A673 (cell line): ENCODE data around the gene RLN1. TPM values are rescaled to one million over a fixed set of nuclear protein-coding genes. Genes with fewer than 3 reads are reported as not detected.

Source experiments
- BruUV-seq: library from RNA; stranded (reverse); fragments of 400-500 nt; replicated peaks from 2 replicates; lab custom pipeline; 2021; lab: Mats Ljungman, UMichigan
- CTCF ChIA-PET: fragments of 300-600 bp; sonication (Branson Sonifier 250); formaldehyde crosslinking; loops from one replicate; lab custom pipeline; 2022; ENCODE audit warnings: antibody characterized with exemption; lab: Charles Lee
- POLR2A ChIA-PET: fragments of 300-600 bp; sonication (Branson Sonifier 250); formaldehyde crosslinking; loops from one replicate; lab custom pipeline; 2022; ENCODE audit warnings: antibody characterized with exemption; ENCODE audit not compliant: low non-redundant PET; lab: Charles Lee
- DNase-seq: peaks from one replicate; pipeline ENCODE4 v3.0.0-alpha.2; 2015; ENCODE audit warnings: low spot score
- H3K27ac ChIP-seq: fragments of 200-600 bp; sonication (generic); 2 replicates; pipeline ENCODE4 v1.5.1; 2016; ENCODE audit warnings: mixed run types, low read depth, mild to moderate bottlenecking, mixed read lengths, antibody characterized with exemption, low read length; ENCODE audit not compliant: poor library complexity, severe bottlenecking
- H3K27me3 ChIP-seq: fragments of 200-600 bp; sonication (generic); replicated peaks from 2 replicates; pipeline ENCODE4 v1.6.1; 2017; ENCODE audit warnings: mixed run types, low read depth, mild to moderate bottlenecking, mixed read lengths, antibody characterized with exemption, low read length; ENCODE audit not compliant: insufficient read depth, poor library complexity
- H3K36me3 ChIP-seq: fragments of 200-600 bp; sonication (generic); 2 replicates; pipeline ENCODE4 v1.6.1; 2016; ENCODE audit warnings: mixed run types, mild to moderate bottlenecking, mixed read lengths, antibody characterized with exemption, low read length; ENCODE audit not compliant: insufficient read depth, poor library complexity, severe bottlenecking
- H3K4me1 ChIP-seq: fragments of 200-600 bp; sonication (generic); 2 replicates; pipeline ENCODE4 v1.6.1; 2017; ENCODE audit warnings: mixed run types, mild to moderate bottlenecking, mixed read lengths, antibody characterized with exemption, low read length; ENCODE audit not compliant: insufficient read depth, poor library complexity, severe bottlenecking
- H3K4me3 ChIP-seq: fragments of 200-600 bp; sonication (generic); 2 replicates; pipeline ENCODE4 v1.5.1; 2016; ENCODE audit warnings: low read depth, mixed run types, mild to moderate bottlenecking, mixed read lengths, low read length; ENCODE audit not compliant: poor library complexity, severe bottlenecking
- H3K9me3 ChIP-seq: fragments of 200-600 bp; sonication (generic); 2 replicates; pipeline ENCODE4 v1.6.1; 2016; ENCODE audit warnings: mixed run types, low read depth, mild to moderate bottlenecking, mixed read lengths, antibody characterized with exemption, low read length; ENCODE audit not compliant: poor library complexity, severe bottlenecking
- CTCF ChIP-seq: fragments of 300-800, 200-600 bp; sonication (generic); conservative IDR thresholded peaks from 2 replicates; pipeline ENCODE4 v1.5.1; 2017; ENCODE audit warnings: low read depth, mild to moderate bottlenecking, antibody characterized with exemption, low read length, moderate library complexity, mixed read lengths
- EZH2 ChIP-seq: fragments of 200-600 bp; sonication (generic); IDR thresholded peaks from 2 replicates; pipeline ENCODE4 v1.6.1; 2017; ENCODE audit warnings: borderline replicate concordance, low read depth, mild to moderate bottlenecking, mixed read lengths, antibody characterized with exemption, low read length; ENCODE audit not compliant: poor library complexity, severe bottlenecking
- intact Hi-C: fragments of 100-400 bp; cut with micrococcal nuclease; formaldehyde crosslinking; loops from one replicate; pipeline ENCODE4 v1.10.0; 2022; ENCODE audit not compliant: unreplicated experiment
- total RNA-seq: library from RNA; stranded (reverse); gene quantifications from 2 replicates; pipeline ENCODE4 v1.2.3, GENCODE V29; 2021

RLN1 gene
- total RNA-seq, 1 experiment from 2014 or later, result not detected

- no TSS peak for BruUV-seq
- no peak for TF ChIP-seq EZH2
- no peak for TF ChIP-seq CTCF
- ChIA-PET POLR2A (no interaction called here), CTCF (no interaction called here)
- H3K27me3 ChIP-seq, result no peaks in the 10 kb centered on the region
- H3K4me3 ChIP-seq, result no peak overlapping the region
- no peaks in the 10 kb centered on the region for H3K36me3 ChIP-seq
- no peaks in the 10 kb centered on the region for H3K4me1 ChIP-seq
- H3K27ac ChIP-seq, result no peak overlapping the region
- no peaks in the 10 kb centered on the region for H3K9me3 ChIP-seq
- DNase-seq, result no peak
- intact Hi-C loops, result no loop called here
These were observed 20.7 kb upstream of the RLN1 start for GRCh38 chr9:5360341-5360740.

- POLR2A ChIA-PET, result no interaction called here
- CTCF ChIA-PET, result no interaction called here
- BruUV-seq, result no TSS peak
These were observed 17.9 kb upstream of the RLN1 start for GRCh38 chr9:5357431-5358105.

GRCh38 chr9:5355817-5356216 lies 16.1 kb upstream of the RLN1 start:
- no peaks in the 10 kb centered on the region for H3K4me1 ChIP-seq
- no TSS peak for BruUV-seq
- ChIA-PET CTCF (no interaction called here), POLR2A (no interaction called here)
- intact Hi-C loops, result no loop called here
- no peak for DNase-seq
- no peak for TF ChIP-seq EZH2
- TF ChIP-seq CTCF, result no peak
- H3K4me3 ChIP-seq, result no peak overlapping the region
- H3K27me3 ChIP-seq, result no peaks in the 10 kb centered on the region
- H3K36me3 ChIP-seq, result no peaks in the 10 kb centered on the region
- H3K9me3 ChIP-seq, result no peaks in the 10 kb centered on the region
- no peak overlapping the region for H3K27ac ChIP-seq

More at GRCh38 chr9:5357431-5358105, 17.9 kb upstream of the RLN1 start:
- intact Hi-C loops, result no loop called here
- no peak for DNase-seq
- Histone ChIP-seq H3K4me1 (no peaks in the 10 kb centered on the region), H3K27ac (no peak overlapping the region), H3K9me3 (no peaks in the 10 kb centered on the region), H3K27me3 (no peaks in the 10 kb centered on the region), H3K4me3 (no peak overlapping the region), H3K36me3 (no peaks in the 10 kb centered on the region)
- TF ChIP-seq CTCF (no peak), EZH2 (no peak)
